Measurements from ENCODE around the gene AHNAK2. TPM values are rescaled to one million over a fixed set of nuclear protein-coding genes. Genes with fewer than 3 reads are reported as not detected.
"Not testable (repeated sequence)": the region's sequence is repeated elsewhere in the genome, so short reads cannot be mapped to it uniquely, and the experiment has no call there.

The AHNAK2 gene
- polyA plus RNA-seq (2013, experiment 1 of 2): 5.0 TPM
- 4.9 TPM for polyA plus RNA-seq (2013, experiment 2 of 2)

- peaks cover 18% of the 10 kb centered on the region for H3K4me1 ChIP-seq (ENCODE audit: control insufficient read depth, insufficient read depth, low read length, poor library complexity, severe bottlenecking)
- H3K4me3 ChIP-seq (ENCODE audit: extremely low read depth, insufficient read depth, low read length, poor library complexity, severe bottlenecking): peak within 1 kb of the TSS; percentile 35
- H3K27ac ChIP-seq (ENCODE audit: low read depth, low read length, severe bottlenecking): no peak within 1 kb of the TSS
- no peaks in the 10 kb centered on the region for H3K36me3 ChIP-seq (ENCODE audit: control insufficient read depth, insufficient read depth, low read length)
- no peaks in the 10 kb centered on the region for H3K9me3 ChIP-seq (ENCODE audit: control insufficient read depth, low read length)
- 4 to 6% methylated on average over 68 to 86 of the region's 111 CpGs for WGBS, 2 experiments (ENCODE audit: insufficient coverage in 2 of 2)
These were observed at the start of gene AHNAK2 for GRCh38 chr14:104977681-104978653. TSS of gene AHNAK2 (minus strand) at chr14:104978374. CDS start at chr14:104978237, 137 bp downstream.

- not testable (repeated sequence) for H3K9me3 ChIP-seq (ENCODE audit: control insufficient read depth, low read length); H3K27ac ChIP-seq (ENCODE audit: low read depth, low read length, severe bottlenecking); H3K4me3 ChIP-seq (ENCODE audit: extremely low read depth, insufficient read depth, low read length, poor library complexity, severe bottlenecking); H3K36me3 ChIP-seq (ENCODE audit: control insufficient read depth, insufficient read depth, low read length)
- H3K4me1 ChIP-seq (ENCODE audit: control insufficient read depth, insufficient read depth, low read length, poor library complexity, severe bottlenecking): peaks cover 22% of the 10 kb centered on the region
- 57 to 69% methylated on average over 1 to 2 of the region's 4 CpGs for WGBS, 2 experiments (ENCODE audit: insufficient coverage in 2 of 2)
These were observed 49.5 kb upstream of the AHNAK2 start for GRCh38 chr14:105027718-105028117.

GRCh38 chr14:105026802-105027563, 48.8 kb upstream of the AHNAK2 start:
- WGBS, 2 experiments (ENCODE audit: insufficient coverage in 2 of 2): no CpG with 5 or more reads among the region's 1 CpG
- H3K36me3 ChIP-seq (ENCODE audit: control insufficient read depth, insufficient read depth, low read length): no peaks in the 10 kb centered on the region
- H3K27ac ChIP-seq (ENCODE audit: low read depth, low read length, severe bottlenecking): no peak overlapping the region
- H3K4me3 ChIP-seq (ENCODE audit: extremely low read depth, insufficient read depth, low read length, poor library complexity, severe bottlenecking): no peak overlapping the region
- H3K4me1 ChIP-seq (ENCODE audit: control insufficient read depth, insufficient read depth, low read length, poor library complexity, severe bottlenecking): peaks cover 26% of the 10 kb centered on the region
- H3K9me3 ChIP-seq (ENCODE audit: control insufficient read depth, low read length): no peaks in the 10 kb centered on the region

GRCh38 chr14:105026033-105026785, 48.0 kb upstream of the AHNAK2 start:
- WGBS, 2 experiments (ENCODE audit: insufficient coverage in 2 of 2): 86 to 96% methylated on average over 9 to 11 of the region's 16 CpGs

GRCh38 chr14:105025429-105025828, 47.3 kb upstream of the AHNAK2 start:
- peaks cover 26% of the 10 kb centered on the region for H3K4me1 ChIP-seq (ENCODE audit: control insufficient read depth, insufficient read depth, low read length, poor library complexity, severe bottlenecking)
- H3K9me3 ChIP-seq (ENCODE audit: control insufficient read depth, low read length): no peaks in the 10 kb centered on the region
- no peak overlapping the region for H3K27ac ChIP-seq (ENCODE audit: low read depth, low read length, severe bottlenecking)
- 97 to 100% methylated on average over 5 to 6 of the region's 6 CpGs for WGBS, 2 experiments (ENCODE audit: insufficient coverage in 2 of 2)
- no peaks in the 10 kb centered on the region for H3K36me3 ChIP-seq (ENCODE audit: control insufficient read depth, insufficient read depth, low read length)
- no peak overlapping the region for H3K4me3 ChIP-seq (ENCODE audit: extremely low read depth, insufficient read depth, low read length, poor library complexity, severe bottlenecking)

More at GRCh38 chr14:105026033-105026785, 48.0 kb upstream of the AHNAK2 start:
- no peak overlapping the region for H3K27ac ChIP-seq (ENCODE audit: low read depth, low read length, severe bottlenecking)
- H3K36me3 ChIP-seq (ENCODE audit: control insufficient read depth, insufficient read depth, low read length): no peaks in the 10 kb centered on the region
- peaks cover 26% of the 10 kb centered on the region for H3K4me1 ChIP-seq (ENCODE audit: control insufficient read depth, insufficient read depth, low read length, poor library complexity, severe bottlenecking)
- no peaks in the 10 kb centered on the region for H3K9me3 ChIP-seq (ENCODE audit: control insufficient read depth, low read length)
- H3K4me3 ChIP-seq (ENCODE audit: extremely low read depth, insufficient read depth, low read length, poor library complexity, severe bottlenecking): no peak overlapping the region

- Histone ChIP-seq H3K27ac (ENCODE audit: low read depth, low read length, severe bottlenecking) (peak overlapping the region; percentile 79), H3K4me1 (ENCODE audit: control insufficient read depth, insufficient read depth, low read length, poor library complexity, severe bottlenecking) (peaks cover 31% of the 10 kb centered on the region)
- WGBS, 2 experiments (ENCODE audit: insufficient coverage in 2 of 2): 57% methylated on average over 2 of the region's 4 CpGs; no CpG with 5 or more reads in 1 of the 2 experiments
These were observed 45.8 kb upstream of the AHNAK2 start for GRCh38 chr14:105023791-105024480.

GRCh38 chr14:105023144-105023543, 45.0 kb upstream of the AHNAK2 start:
- Histone ChIP-seq H3K36me3 (ENCODE audit: control insufficient read depth, insufficient read depth, low read length) (peaks cover 12% of the 10 kb centered on the region), H3K4me1 (ENCODE audit: control insufficient read depth, insufficient read depth, low read length, poor library complexity, severe bottlenecking) (peaks cover 38% of the 10 kb centered on the region), H3K4me3 (ENCODE audit: extremely low read depth, insufficient read depth, low read length, poor library complexity, severe bottlenecking) (no peak overlapping the region), H3K9me3 (ENCODE audit: control insufficient read depth, low read length) (no peaks in the 10 kb centered on the region), H3K27ac (ENCODE audit: low read depth, low read length, severe bottlenecking) (no peak overlapping the region)
- WGBS, 2 experiments (ENCODE audit: insufficient coverage in 2 of 2): 88 to 94% methylated on average over 9 to 11 of the region's 11 CpGs

More at GRCh38 chr14:105023791-105024480, 45.8 kb upstream of the AHNAK2 start:
- H3K9me3 ChIP-seq (ENCODE audit: control insufficient read depth, low read length): no peaks in the 10 kb centered on the region
- H3K36me3 ChIP-seq (ENCODE audit: control insufficient read depth, insufficient read depth, low read length): peaks cover 5% of the 10 kb centered on the region
- H3K4me3 ChIP-seq (ENCODE audit: extremely low read depth, insufficient read depth, low read length, poor library complexity, severe bottlenecking): no peak overlapping the region

- Histone ChIP-seq H3K4me3 (ENCODE audit: extremely low read depth, insufficient read depth, low read length, poor library complexity, severe bottlenecking) (peak overlapping the region; percentile 73), H3K9me3 (ENCODE audit: control insufficient read depth, low read length) (no peaks in the 10 kb centered on the region), H3K36me3 (ENCODE audit: control insufficient read depth, insufficient read depth, low read length) (peaks cover 17% of the 10 kb centered on the region), H3K27ac (ENCODE audit: low read depth, low read length, severe bottlenecking) (no peak overlapping the region), H3K4me1 (ENCODE audit: control insufficient read depth, insufficient read depth, low read length, poor library complexity, severe bottlenecking) (peaks cover 44% of the 10 kb centered on the region)
- whole genome bisulfite sequencing, 2 experiments (ENCODE audit: insufficient coverage in 2 of 2): 83% methylated on average over 2 of the region's 2 CpGs; no CpG with 5 or more reads in 1 of the 2 experiments
These were observed 44.1 kb upstream of the AHNAK2 start for GRCh38 chr14:105022276-105022670.

GRCh38 chr14:105021656-105022275, 43.6 kb upstream of the AHNAK2 start:
- H3K36me3 ChIP-seq (ENCODE audit: control insufficient read depth, insufficient read depth, low read length): peaks cover 21% of the 10 kb centered on the region
- H3K4me3 ChIP-seq (ENCODE audit: extremely low read depth, insufficient read depth, low read length, poor library complexity, severe bottlenecking): peak overlapping the region; percentile 73
- H3K27ac ChIP-seq (ENCODE audit: low read depth, low read length, severe bottlenecking): peak overlapping the region; percentile 78
- no peaks in the 10 kb centered on the region for H3K9me3 ChIP-seq (ENCODE audit: control insufficient read depth, low read length)
- peaks cover 48% of the 10 kb centered on the region for H3K4me1 ChIP-seq (ENCODE audit: control insufficient read depth, insufficient read depth, low read length, poor library complexity, severe bottlenecking)
- 1 to 14% methylated on average over 13 to 20 of the region's 20 CpGs for WGBS, 2 experiments (ENCODE audit: insufficient coverage in 2 of 2)

Data from mesodermal cell (in vitro differentiated cells).